GM12878 (cell line): ENCODE results near the gene SWT1. TPM values are rescaled to one million over a fixed set of nuclear protein-coding genes. Genes with fewer than 3 reads are reported as not detected.

ENCODE experiments used
- ATAC-seq: fragments of 200-7000 bp; cut with Tn5 transposase; 3 replicates; pipeline ENCODE4 v1.9.1; 2020; ENCODE audit warnings: mild to moderate bottlenecking, moderate library complexity
- BruUV-seq: library from RNA; stranded (reverse); fragments of 400-500 nt; replicated peaks from 2 replicates; lab custom pipeline; 2021; lab: Mats Ljungman, UMichigan
- CTCF ChIA-PET: fragments of 300-600 bp; sonication (Branson Sonifier 250); formaldehyde crosslinking; extraction: SDS; loops from one replicate; lab custom pipeline; 2021; ENCODE audit warnings: inconsistent platforms; lab: Yijun Ruan, JAX
- POLR2A ChIA-PET: fragments of 350-600 bp; formaldehyde crosslinking; extraction: SDS; loops from one replicate; lab custom pipeline; 2021; ENCODE audit warnings: inconsistent platforms; lab: Charles Lee
- RAD21 ChIA-PET: fragments of 300-600 bp; sonication (Branson Sonifier 250); formaldehyde crosslinking; loops from one replicate; lab custom pipeline; 2023; ENCODE audit warnings: antibody characterized with exemption; ENCODE audit not compliant: unreplicated experiment; lab: Charles Lee
- SMC1A ChIA-PET: fragments of 300-600 bp; sonication (Branson Sonifier 250); formaldehyde crosslinking; loops from one replicate; lab custom pipeline; 2023; ENCODE audit not compliant: unreplicated experiment, uncharacterized antibody; lab: Charles Lee
- DNase-seq: peaks from one replicate; pipeline ENCODE4 v3.0.0-alpha.2; 2011; ENCODE audit warnings: low read depth, low spot score
- FAIRE-seq: peaks from 3 replicates; lab custom pipeline; 2011; peaks lifted over from hg19 to GRCh38; lab: Jason Lieb, UNC
- H2AFZ ChIP-seq: 2 replicates; pipeline ENCODE4 v1.6.0; 2011; ENCODE audit warnings: low read depth, low read length, control low read depth; ENCODE audit not compliant: control insufficient read depth
- H3K27ac ChIP-seq: 2 replicates; pipeline ENCODE4 v1.5.1; 2011; ENCODE audit warnings: control low read depth; ENCODE audit not compliant: control insufficient read depth, insufficient read depth
- H3K27me3 ChIP-seq, 2 experiments: replicated peaks in 1 of 2; 2 replicates each; pipeline versions ENCODE4 v1.6.0 to v1.6.1; 2011; ENCODE audit warnings: low read length in 1 of 2; ENCODE audit not compliant: control insufficient read depth in 2 of 2, insufficient read depth in 2 of 2
- H3K36me3 ChIP-seq, 2 experiments: 2 replicates each; pipeline ENCODE4 v1.5.1; 2011; ENCODE audit warnings: low read length in 1 of 2; ENCODE audit not compliant: control insufficient read depth in 2 of 2, insufficient read depth in 2 of 2
- H3K4me1 ChIP-seq: 2 replicates; pipeline ENCODE4 v1.6.1; 2011; ENCODE audit warnings: mild to moderate bottlenecking, low read length, moderate library complexity, mixed read lengths; ENCODE audit not compliant: control insufficient read depth, insufficient read depth
- H3K4me2 ChIP-seq: 2 replicates; pipeline ENCODE4 v1.6.0; 2011; ENCODE audit warnings: control low read depth; ENCODE audit not compliant: control insufficient read depth, insufficient read depth
- H3K4me3 ChIP-seq: fragments of 200-600 bp; sonication (generic); 2 replicates; pipeline ENCODE4 v1.5.1; 2016
- H3K79me2 ChIP-seq: 2 replicates; pipeline ENCODE4 v1.6.0; 2011; ENCODE audit warnings: low read length; ENCODE audit not compliant: control insufficient read depth, insufficient read depth
- H3K9ac ChIP-seq: 2 replicates; pipeline ENCODE4 v1.8.0; 2011; ENCODE audit warnings: low read length, control low read depth, mixed read lengths; ENCODE audit not compliant: control insufficient read depth, insufficient read depth
- H3K9me3 ChIP-seq: replicated peaks from 3 replicates; pipeline ENCODE4 v1.5.1; 2011; ENCODE audit warnings: mild to moderate bottlenecking, low read length; ENCODE audit not compliant: control insufficient read depth, insufficient read depth
- H4K20me1 ChIP-seq: 2 replicates; pipeline ENCODE4 v1.6.0; 2011; ENCODE audit not compliant: control insufficient read depth, insufficient read depth
- CBX3 ChIP-seq: fragments of 200-600 bp; sonication (generic); IDR thresholded peaks from 2 replicates; pipeline ENCODE4 v1.6.1; 2016; ENCODE audit warnings: low read depth, borderline replicate concordance
- CEBPB ChIP-seq, 2 experiments: fragments of 150-350 bp in 1 of 2; IDR thresholded peaks; 2 replicates each; pipeline ENCODE4 v1.6.1; 2012 to 2014; ENCODE audit warnings: low read depth in 2 of 2, low read length in 2 of 2, borderline replicate concordance in 1 of 2, inconsistent platforms in 1 of 2
- FOXK2 ChIP-seq: fragments of 450-650 bp; IDR thresholded peaks from 2 replicates; pipeline ENCODE4 v1.6.1; 2017; ENCODE audit warnings: mild to moderate bottlenecking, moderate library complexity
- JUND ChIP-seq: IDR thresholded peaks from 2 replicates; pipeline ENCODE4 v1.6.1; 2012; ENCODE audit warnings: low read depth, mild to moderate bottlenecking, low read length, improper control_type of control experiment, moderate library complexity
- SREBF1 ChIP-seq: IDR thresholded peaks from 2 replicates; pipeline ENCODE4 v1.6.1; 2012; ENCODE audit warnings: mild to moderate bottlenecking, low read length
- ZNF384 ChIP-seq: IDR thresholded peaks from 2 replicates; pipeline ENCODE4 v1.6.1; 2012; ENCODE audit warnings: low read depth, mild to moderate bottlenecking, low read length, improper control_type of control experiment, borderline replicate concordance
- in situ Hi-C: fragments of 300-500 bp; cut with MboI; formaldehyde crosslinking; loops from 9 replicates; pipeline ENCODE4 v1.14.3; 2018; ENCODE audit warnings: mixed read lengths
- intact Hi-C: fragments of 100-400 bp; cut with micrococcal nuclease; formaldehyde crosslinking; loops from one replicate; pipeline ENCODE4 v1.14.2; 2022; ENCODE audit not compliant: unreplicated experiment
- polyA plus RNA-seq, 11 experiments: library from polyadenylated mRNA; depleted of rRNA in 4 of 11; unstranded in 6 of 11; stranded (reverse) in 5 of 11; fragments of >200 nt; fragmentation: Nextera tagmentation in 4 of 11; fragmentation: Illumina TruSeq in 1 of 11; extraction: Ambion mirVana in 4 of 11; extraction: Trizol in 1 of 11; gene quantifications; 1 replicate in 1 of 11; 2 replicates in 10 of 11; pipeline versions ENCODE4 v1.2.1 to v1.2.3, GENCODE V29; 2011 to 2016; ENCODE audit warnings: inconsistent platforms in 2 of 11, missing spikeins in 2 of 11, low read depth in 1 of 11
- total RNA-seq, 4 experiments: library from RNA; depleted of rRNA in 3 of 4; stranded (reverse); fragments of >200 nt in 3 of 4; fragmentation: Illumina TruSeq in 1 of 4; extraction: Trizol in 1 of 4; gene quantifications; 2 replicates each; pipeline versions ENCODE4 v1.2.1 to v1.2.3, GENCODE V29; 2013 to 2021
- TF ChIP-seq, protein P1 (sequence below): fragments of 450-650 bp; IDR thresholded peaks from 2 replicates; pipeline ENCODE4 v1.6.1; 2017; ENCODE audit warnings: mild to moderate bottlenecking, low read depth, inconsistent platforms; ENCODE audit not compliant: poor library complexity, severe bottlenecking
- TF ChIP-seq, protein P2 (sequence below): IDR thresholded peaks from 2 replicates; pipeline ENCODE4 v1.6.1; 2012; ENCODE audit warnings: low read length, inconsistent platforms

SWT1 gene
- total and polyA plus RNA-seq, 10 of the 15 experiments (the other 5 are each of a cell fraction or from before 2014, with no cell fraction given) = 1.0 to 4.2 (median 2.6) TPM

DNA sequence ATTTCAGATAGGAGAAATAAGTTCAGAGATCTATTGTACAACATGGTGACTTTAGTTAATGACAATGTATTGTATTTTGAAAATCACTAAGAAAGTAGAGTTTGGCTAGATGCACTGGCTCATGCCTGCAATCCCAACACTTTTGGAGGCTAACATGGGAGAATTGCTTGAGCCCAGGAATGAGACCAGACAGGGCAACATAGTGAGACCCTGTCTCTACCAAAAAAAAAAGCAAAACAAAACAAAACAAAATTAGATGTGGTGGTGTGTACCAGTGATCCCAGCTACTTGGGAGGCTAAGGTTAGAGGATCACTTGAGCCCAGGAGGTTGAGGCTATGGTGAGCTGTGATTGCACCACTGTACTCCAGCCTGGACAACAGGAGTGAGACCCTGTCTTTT, 132.9 kb downstream of the SWT1 start:
- no peaks in the 10 kb centered on the region for H3K9me3 ChIP-seq
- DNase-seq (no peak), FAIRE-seq (no peak), ATAC-seq (no peak)
- H3K79me2 ChIP-seq = no peaks in the 10 kb centered on the region
- H2AFZ ChIP-seq = no peak overlapping the region
- ChIA-PET SMC1A (interaction anchor here (0.8 to 2.2 kb wide), 3 partner anchors 9 to 81 kb away, joined by 3 to 5 read pairs (median 4); no protein-coding TSS in a partner anchor), RAD21 (no interaction called here), CTCF (interaction anchor here (0.7 kb wide), 1 partner anchor 10 kb away, joined by 3 read pairs; no protein-coding TSS in a partner anchor)
- no peak overlapping the region for H3K9ac ChIP-seq
- H3K4me1 ChIP-seq = no peaks in the 10 kb centered on the region
- H3K4me2 ChIP-seq = no peak overlapping the region
- intact Hi-C loops = no loop called here
- BruUV-seq = no TSS peak
- no peak overlapping the region for H3K4me3 ChIP-seq
- in situ Hi-C loops = no loop called here
- no peaks in the 10 kb centered on the region for H3K27me3 ChIP-seq
- no peaks in the 10 kb centered on the region for H3K36me3 ChIP-seq
- TF ChIP-seq, protein P1, sequence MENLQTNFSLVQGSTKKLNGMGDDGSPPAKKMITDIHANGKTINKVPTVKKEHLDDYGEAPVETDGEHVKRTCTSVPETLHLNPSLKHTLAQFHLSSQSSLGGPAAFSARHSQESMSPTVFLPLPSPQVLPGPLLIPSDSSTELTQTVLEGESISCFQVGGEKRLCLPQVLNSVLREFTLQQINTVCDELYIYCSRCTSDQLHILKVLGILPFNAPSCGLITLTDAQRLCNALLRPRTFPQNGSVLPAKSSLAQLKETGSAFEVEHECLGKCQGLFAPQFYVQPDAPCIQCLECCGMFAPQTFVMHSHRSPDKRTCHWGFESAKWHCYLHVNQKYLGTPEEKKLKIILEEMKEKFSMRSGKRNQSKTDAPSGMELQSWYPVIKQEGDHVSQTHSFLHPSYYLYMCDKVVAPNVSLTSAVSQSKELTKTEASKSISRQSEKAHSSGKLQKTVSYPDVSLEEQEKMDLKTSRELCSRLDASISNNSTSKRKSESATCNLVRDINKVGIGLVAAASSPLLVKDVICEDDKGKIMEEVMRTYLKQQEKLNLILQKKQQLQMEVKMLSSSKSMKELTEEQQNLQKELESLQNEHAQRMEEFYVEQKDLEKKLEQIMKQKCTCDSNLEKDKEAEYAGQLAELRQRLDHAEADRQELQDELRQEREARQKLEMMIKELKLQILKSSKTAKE = no peak
- TF ChIP-seq JUND (no peak), FOXK2 (no peak), SREBF1 (no peak), CBX3 (no peak), CEBPB (IDR thresholded peaks at IDR 0.05; ENCODE audit: borderline replicate concordance in 1 of 2, low read depth in 2 of 2, low read length in 2 of 2) (no peak), ZNF384 (no peak)
- TF ChIP-seq, protein P2, sequence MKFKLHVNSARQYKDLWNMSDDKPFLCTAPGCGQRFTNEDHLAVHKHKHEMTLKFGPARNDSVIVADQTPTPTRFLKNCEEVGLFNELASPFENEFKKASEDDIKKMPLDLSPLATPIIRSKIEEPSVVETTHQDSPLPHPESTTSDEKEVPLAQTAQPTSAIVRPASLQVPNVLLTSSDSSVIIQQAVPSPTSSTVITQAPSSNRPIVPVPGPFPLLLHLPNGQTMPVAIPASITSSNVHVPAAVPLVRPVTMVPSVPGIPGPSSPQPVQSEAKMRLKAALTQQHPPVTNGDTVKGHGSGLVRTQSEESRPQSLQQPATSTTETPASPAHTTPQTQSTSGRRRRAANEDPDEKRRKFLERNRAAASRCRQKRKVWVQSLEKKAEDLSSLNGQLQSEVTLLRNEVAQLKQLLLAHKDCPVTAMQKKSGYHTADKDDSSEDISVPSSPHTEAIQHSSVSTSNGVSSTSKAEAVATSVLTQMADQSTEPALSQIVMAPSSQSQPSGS = no peak
- TF ChIP-seq, all 136 proteins: peak for 0
- H3K27ac ChIP-seq = no peak overlapping the region
- no peaks in the 10 kb centered on the region for H4K20me1 ChIP-seq
- POLR2A ChIA-PET = interaction anchor here (1.7 kb wide), 1 partner anchor 9 kb away, joined by 4 read pairs; no protein-coding TSS in a partner anchor
